Activated T-helper 2 cell treated with anti-CD3 and anti-CD28 coated beads, Interferon-gamma antibody, Interleukin-2, Interleukin-4, amounts not matched to agents 10 μg/mL and 5 μg/mL and 100 μg/mL, durations not matched to agents 14 hours and 24 hours and 36 hours (primary cell): ENCODE results near the gene STAC3. TPM values are rescaled to one million over a fixed set of nuclear protein-coding genes. Genes with fewer than 3 reads are reported as not detected.
A peak's percentile ranks its signal among the peaks of the same experiment; 100 is the strongest.
"Not testable (repeated sequence)": the region's sequence is repeated elsewhere in the genome, so short reads cannot be mapped to it uniquely, and the experiment has no call there.

ENCODE experiments used
- DNase-seq: peaks from one replicate; pipeline ENCODE4 v3.0.0; 2021; ENCODE audit warnings: low spot score
- H3K27ac Mint-ChIP-seq: one replicate; pipeline ENCODE4 v1.8.0; 2021; ENCODE audit warnings: mixed read lengths
- H3K27me3 Mint-ChIP-seq: one replicate; pipeline ENCODE4 v1.8.0; 2021; ENCODE audit warnings: low read depth, mixed read lengths
- H3K36me3 Mint-ChIP-seq: one replicate; pipeline ENCODE4 v1.8.0; 2021; ENCODE audit warnings: low read depth, mixed read lengths
- H3K4me1 Mint-ChIP-seq: one replicate; pipeline ENCODE4 v1.8.0; 2021; ENCODE audit warnings: low read depth, mixed read lengths
- H3K4me3 Mint-ChIP-seq: one replicate; pipeline ENCODE4 v1.8.0; 2021; ENCODE audit warnings: low read depth, mild to moderate bottlenecking, moderate library complexity, mixed read lengths
- H3K9me3 Mint-ChIP-seq: one replicate; pipeline ENCODE4 v1.8.0; 2021; ENCODE audit warnings: mixed read lengths
- intact Hi-C: fragments of 100-400 bp; cut with micrococcal nuclease; formaldehyde crosslinking; loops from one replicate; pipeline ENCODE4 v1.15.1; 2023
- total RNA-seq: library from RNA; stranded (reverse); gene quantifications from 2 replicates; pipeline ENCODE4 v1.2.3, GENCODE V29; 2022

Gene STAC3
- total RNA-seq = 5.6 and 6.1 TPM in 2 replicates

DNA sequence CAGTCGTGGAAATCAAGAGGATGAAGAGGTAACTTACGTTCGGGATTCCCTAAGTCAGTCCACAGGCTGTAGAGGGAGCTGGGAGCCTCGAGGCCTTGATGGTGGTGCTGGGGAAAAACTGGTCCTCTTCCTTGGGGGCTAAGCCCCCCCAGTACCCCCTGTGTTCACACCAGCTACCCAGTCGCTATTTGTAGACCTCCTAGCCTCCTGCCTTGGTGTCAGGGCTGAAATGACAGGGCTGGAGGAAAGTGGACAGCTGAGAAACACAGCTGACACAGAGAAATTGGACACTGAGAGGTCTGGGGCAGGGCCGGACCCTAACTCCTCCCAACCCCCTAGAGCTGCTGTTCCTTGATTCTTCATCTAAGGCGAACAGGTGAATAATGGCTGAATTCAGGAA is at the start of gene STAC3:
Gene STAC3 (minus strand): TSS at position 232 of the 400 bp plus-strand sequence. CDS start 1,551 bp downstream, outside the sequence.
- no peaks in the 10 kb centered on the region for H3K9me3 Mint-ChIP-seq
- no peaks in the 10 kb centered on the region for H3K27me3 Mint-ChIP-seq
- peaks cover 10% of the 10 kb centered on the region for H3K4me1 Mint-ChIP-seq
- no peak within 1 kb of the TSS for H3K4me3 Mint-ChIP-seq
- intact Hi-C loops = no loop called here
- peaks cover 11% of the 10 kb centered on the region for H3K36me3 Mint-ChIP-seq
- H3K27ac Mint-ChIP-seq = no peak within 1 kb of the TSS
- DNase-seq = no peak

DNA sequence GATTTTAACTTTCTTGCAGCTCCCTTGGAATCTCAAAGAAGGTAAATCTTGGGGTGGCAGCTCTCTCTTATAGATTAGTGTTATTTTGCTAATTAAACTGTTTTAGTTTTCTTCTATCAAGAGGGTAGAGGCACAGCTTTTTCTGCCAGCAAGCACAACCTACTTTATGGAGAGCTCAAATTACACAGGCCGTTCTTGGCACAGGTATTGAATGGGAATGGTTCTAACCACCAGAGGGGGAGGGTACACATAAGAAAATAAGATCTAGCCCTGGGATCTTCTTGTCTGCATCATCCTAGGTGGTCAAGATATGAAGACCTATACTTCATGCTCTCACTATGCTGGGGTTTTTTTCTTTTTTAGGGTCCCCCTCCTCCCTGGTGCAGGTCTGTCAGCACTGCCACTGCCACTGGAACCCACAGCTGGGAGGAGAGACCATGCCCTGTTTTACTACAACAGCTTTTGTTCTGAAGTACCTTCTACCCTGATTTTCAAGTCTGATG is 48.6 kb upstream of the STAC3 start:
- Mint-ChIP-seq H3K27ac (no peak overlapping the region), H3K4me1 (no peaks in the 10 kb centered on the region), H3K4me3 (no peak overlapping the region), H3K36me3 (peaks cover 52% of the 10 kb centered on the region), H3K9me3 (no peaks in the 10 kb centered on the region), H3K27me3 (no peaks in the 10 kb centered on the region)
- DNase-seq = no peak
- intact Hi-C loops = no loop called here

DNA sequence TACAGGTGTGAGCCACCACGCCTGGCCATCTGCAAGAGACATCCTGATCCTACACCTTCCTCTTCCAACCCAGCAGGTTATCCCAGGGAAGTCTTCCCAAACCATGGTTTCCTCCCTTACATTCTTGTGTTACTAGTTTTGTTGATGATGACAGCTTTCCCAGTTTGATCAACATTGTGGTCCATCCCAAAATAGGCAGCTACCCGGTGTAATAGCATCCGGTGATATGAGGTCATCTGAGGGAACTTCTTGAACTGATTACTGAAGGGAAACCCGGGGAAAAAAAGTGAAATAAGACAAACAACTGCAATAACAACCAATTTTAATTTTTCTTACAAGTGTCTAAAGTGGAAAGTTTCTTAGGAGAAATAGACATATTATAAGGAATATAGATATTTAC is 45.3 kb upstream of the STAC3 start:
- no peak for DNase-seq
- intact Hi-C loops = no loop called here
- Mint-ChIP-seq H3K4me1 (no peaks in the 10 kb centered on the region), H3K36me3 (peaks cover 53% of the 10 kb centered on the region), H3K27ac (no peak overlapping the region), H3K4me3 (no peak overlapping the region), H3K9me3 (no peaks in the 10 kb centered on the region), H3K27me3 (no peaks in the 10 kb centered on the region)

DNA sequence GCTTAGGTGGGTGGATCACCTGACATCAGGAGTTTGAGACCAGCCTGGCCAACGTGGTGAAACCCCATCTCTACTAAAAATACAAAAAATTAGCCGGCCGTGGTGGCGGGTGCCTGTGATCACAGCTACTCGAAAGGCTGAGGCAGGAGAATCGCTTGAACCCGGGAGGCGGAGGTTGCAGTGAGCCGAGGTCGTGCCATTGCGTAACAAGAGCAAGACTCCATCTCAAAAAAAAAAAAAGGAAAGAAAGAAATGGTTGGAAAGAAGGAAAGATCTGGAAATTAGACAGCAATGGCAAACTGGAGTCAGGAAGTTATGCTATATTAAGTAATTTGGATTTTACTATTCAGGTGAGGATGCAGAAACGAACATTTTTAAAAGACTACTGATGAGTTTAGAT is 31.1 kb upstream of the STAC3 start:
- H3K4me1 Mint-ChIP-seq = peaks cover 22% of the 10 kb centered on the region
- not testable (repeated sequence) for DNase-seq, H3K9me3 Mint-ChIP-seq, H3K27me3 Mint-ChIP-seq, H3K27ac Mint-ChIP-seq, H3K4me3 Mint-ChIP-seq
- intact Hi-C loops = loop anchor here (5.0 kb wide), 1 partner anchor 175 kb away; the partner anchor contains the start of genes GLI1 and INHBE
- H3K36me3 Mint-ChIP-seq = peaks cover 61% of the 10 kb centered on the region

DNA sequence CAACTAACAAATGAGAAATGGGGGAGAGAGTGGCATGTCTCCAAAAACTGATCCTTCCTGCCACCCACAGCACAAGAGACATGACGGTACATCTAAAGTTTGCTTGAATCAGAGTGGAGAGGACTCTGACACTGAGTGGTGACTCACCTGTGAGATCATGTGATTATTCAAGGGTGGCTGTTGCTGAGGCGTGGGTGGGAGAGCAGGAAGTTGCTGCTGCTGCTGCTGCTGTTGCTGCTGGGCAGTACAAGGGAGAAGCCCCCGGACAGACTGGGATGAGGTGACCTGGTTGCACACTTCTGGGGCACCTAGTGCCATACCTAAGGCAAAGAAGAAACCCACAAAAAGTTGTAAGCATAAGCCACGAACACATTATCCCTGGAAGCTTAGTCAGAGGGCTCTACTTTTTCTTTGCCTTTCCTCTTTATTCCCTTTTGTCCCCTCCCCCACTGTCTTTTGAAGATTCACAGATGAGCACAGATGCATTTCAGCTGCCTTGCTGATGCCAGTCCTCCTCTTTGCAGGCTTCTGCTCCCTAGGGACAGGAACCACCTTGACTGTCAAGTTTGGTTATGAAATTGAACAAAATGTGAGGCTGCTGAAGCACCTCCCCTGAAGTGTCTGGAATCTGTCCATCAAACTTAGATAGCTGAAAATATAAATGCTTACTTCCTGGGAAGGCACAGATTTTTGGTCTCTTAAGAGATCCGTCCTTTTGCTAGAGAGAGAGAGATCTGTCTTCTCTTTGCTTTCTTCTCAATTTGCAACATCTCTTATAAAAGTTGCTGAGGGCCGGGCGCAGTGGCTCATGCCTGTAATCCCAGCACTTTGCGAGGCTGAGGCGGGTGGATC is 29.4 kb upstream of the STAC3 start:
- no peaks in the 10 kb centered on the region for H3K27me3 Mint-ChIP-seq
- H3K4me3 Mint-ChIP-seq = peak overlapping the region; percentile 46
- peaks cover 57% of the 10 kb centered on the region for H3K36me3 Mint-ChIP-seq
- no peaks in the 10 kb centered on the region for H3K9me3 Mint-ChIP-seq
- peak overlapping the region; percentile 92 for H3K27ac Mint-ChIP-seq
- peak; percentile 68 for DNase-seq
- intact Hi-C loops = loop anchor here (5.0 kb wide), 1 partner anchor 177 kb away; the partner anchor contains the start of genes GLI1 and INHBE
- H3K4me1 Mint-ChIP-seq = peaks cover 23% of the 10 kb centered on the region

DNA sequence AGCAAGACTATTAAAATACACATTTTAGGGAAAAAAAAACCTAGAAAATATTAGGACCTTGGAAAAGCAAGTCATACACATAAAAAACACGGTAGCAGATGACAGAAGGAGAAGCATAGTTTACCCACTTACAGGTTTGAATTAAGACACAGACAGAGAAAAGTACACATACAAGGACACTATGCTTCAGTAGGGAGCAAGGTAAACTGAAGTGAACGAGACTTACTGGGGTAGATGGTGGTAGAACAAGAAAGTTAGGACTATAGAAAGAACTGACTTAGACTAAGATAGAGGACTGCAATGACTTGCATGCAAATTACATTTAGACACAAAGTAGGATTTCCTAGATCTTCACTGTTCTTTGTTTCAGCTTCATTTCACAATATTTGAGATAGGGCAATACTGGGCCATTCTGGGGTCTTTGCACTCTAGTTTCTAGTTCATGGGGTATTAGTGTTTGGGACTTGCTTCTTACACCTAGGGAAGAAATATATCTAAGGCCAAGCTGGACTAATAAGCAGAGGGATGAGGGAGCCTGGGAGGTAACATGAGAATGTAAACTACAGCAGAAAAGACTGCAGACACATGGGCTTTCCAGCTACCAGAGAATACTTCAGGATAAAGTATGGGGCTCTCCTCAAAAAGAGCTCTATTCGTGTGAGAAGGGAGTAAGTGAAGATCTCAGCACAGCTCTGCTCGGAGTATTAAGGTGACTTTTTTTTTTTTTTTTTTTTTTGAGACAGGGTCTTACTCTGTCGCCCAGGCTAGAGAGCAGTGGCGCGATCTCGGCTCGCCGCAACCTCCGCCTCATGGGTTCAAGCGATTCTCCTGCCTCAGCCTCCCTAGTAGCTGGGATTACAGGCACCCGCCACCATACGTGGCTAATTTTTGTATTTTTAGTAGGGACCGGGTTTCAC is 27.7 kb upstream of the STAC3 start:
- H3K27me3 Mint-ChIP-seq = no peaks in the 10 kb centered on the region
- H3K4me1 Mint-ChIP-seq = peaks cover 26% of the 10 kb centered on the region
- peaks cover 67% of the 10 kb centered on the region for H3K36me3 Mint-ChIP-seq
- peak overlapping the region; percentile 20 for H3K27ac Mint-ChIP-seq
- no peak for DNase-seq
- H3K9me3 Mint-ChIP-seq = no peaks in the 10 kb centered on the region
- H3K4me3 Mint-ChIP-seq = no peak overlapping the region
- intact Hi-C loops = no loop called here

DNA sequence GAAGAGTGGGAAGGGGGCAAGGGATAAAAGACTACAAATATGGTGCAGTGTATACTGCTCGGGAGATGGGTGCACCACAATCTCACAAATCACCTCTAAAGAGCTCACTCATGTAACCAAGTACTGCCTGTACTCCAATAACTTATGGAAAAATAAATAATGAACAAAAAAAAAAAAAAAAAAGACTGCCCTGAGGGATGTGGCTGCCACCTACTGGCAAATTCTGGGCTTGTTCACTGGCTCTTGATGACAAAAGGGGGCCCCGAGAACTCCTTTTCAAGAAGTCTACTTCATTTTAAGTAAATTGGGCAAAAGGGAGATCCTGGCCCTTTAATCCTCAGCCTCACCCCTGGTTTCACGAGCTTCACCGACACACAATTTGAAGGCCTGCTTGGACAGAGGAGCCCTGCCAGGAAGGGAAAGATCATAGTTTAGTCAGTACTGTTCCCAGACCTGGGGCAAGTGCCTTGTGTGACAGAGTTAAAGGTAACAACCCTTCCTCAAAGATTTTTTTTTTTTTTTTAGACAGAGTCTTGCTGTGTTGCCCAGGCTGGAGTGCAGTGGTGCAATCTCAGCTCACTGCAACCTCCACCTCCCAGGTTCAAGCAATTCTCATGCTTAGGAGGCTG is 26.1 kb upstream of the STAC3 start:
- no peaks in the 10 kb centered on the region for H3K9me3 Mint-ChIP-seq
- peaks cover 70% of the 10 kb centered on the region for H3K36me3 Mint-ChIP-seq
- H3K4me1 Mint-ChIP-seq = peaks cover 26% of the 10 kb centered on the region
- no peaks in the 10 kb centered on the region for H3K27me3 Mint-ChIP-seq
- no peak overlapping the region for H3K27ac Mint-ChIP-seq
- intact Hi-C loops = no loop called here
- no peak for DNase-seq
- no peak overlapping the region for H3K4me3 Mint-ChIP-seq

DNA sequence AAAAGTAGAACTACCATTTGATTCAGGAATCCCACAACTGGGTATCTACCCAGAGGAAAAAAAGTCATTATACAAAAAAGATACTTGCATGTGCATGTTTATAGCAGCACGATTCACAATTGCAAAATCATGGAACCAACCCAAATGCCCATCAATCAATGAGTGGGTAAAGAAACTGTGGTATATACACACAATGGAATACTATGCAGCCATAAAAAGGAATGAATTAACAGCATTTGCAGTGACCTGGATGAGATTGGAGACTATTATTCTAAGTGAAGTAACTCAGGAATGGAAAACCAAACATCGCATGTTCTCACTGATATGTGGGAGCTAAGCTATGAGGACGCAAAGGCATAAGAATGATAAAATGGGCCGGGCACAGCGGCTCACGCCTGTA is 25.2 kb upstream of the STAC3 start:
- peaks cover 26% of the 10 kb centered on the region for H3K4me1 Mint-ChIP-seq
- H3K27me3 Mint-ChIP-seq, DNase-seq, H3K9me3 Mint-ChIP-seq, H3K27ac Mint-ChIP-seq, intact Hi-C loops, H3K4me3 Mint-ChIP-seq: not testable (repeated sequence)
- H3K36me3 Mint-ChIP-seq = peaks cover 71% of the 10 kb centered on the region

DNA sequence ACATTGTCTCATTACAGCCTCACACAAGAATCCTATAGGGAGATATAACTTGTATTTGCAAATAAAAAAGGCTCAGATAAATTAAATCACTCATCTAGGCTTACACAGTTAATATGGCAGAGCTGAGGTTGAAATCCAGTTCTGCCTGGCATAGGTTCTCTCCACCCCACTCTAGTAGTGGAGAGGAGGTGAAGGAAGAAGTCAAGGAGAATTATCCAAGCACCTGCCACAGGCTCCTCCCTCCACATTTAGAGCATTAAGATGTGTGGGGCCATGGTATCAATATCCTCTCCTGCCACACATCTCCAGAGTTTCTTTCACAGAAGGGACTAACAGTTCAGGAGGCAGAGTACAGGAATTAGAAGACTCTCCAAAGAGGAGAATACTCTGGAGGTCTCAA is 22.5 kb upstream of the STAC3 start:
- no peak for DNase-seq
- H3K9me3 Mint-ChIP-seq = no peaks in the 10 kb centered on the region
- intact Hi-C loops = no loop called here
- peaks cover 67% of the 10 kb centered on the region for H3K36me3 Mint-ChIP-seq
- no peak overlapping the region for H3K4me3 Mint-ChIP-seq
- H3K27me3 Mint-ChIP-seq = no peaks in the 10 kb centered on the region
- no peak overlapping the region for H3K27ac Mint-ChIP-seq
- H3K4me1 Mint-ChIP-seq = peaks cover 6% of the 10 kb centered on the region

DNA sequence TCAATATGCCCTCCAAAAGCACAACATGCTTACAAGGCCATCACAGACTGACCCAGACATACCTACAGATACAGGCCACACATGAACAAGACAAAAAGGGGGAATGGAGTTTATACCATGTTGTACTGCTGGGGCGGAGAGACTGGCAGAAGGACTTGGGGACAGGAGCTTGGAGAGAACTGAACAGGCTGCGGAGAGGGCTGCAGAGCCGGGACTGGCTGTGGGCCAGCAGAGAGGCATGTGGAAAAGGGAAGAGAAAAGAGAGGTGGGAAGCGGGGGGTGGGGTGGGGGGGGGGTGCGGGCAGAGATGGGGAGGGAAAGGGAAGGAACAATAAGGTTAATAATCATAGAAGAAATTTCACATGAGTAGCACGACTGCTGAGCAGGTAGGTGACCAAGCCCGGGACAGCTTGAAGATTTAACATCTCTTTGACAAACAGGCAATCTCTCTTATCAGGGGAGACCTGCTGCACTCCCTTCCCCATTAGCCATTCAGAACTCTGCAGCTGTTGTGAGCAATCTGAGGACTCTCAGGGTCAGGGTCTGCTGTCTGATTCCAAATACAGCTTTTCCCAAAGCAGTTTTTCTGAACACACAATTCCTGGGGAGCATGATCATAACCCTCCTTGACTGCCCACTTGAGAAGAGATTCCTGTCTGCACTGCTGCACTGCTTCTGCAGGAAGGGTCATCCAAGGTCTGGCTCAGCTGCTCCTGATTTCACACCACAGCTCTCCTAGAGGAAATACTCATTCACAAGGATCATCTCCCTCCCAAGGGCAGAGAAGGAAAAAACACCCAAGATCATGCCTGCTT is 21.6 kb upstream of the STAC3 start:
- peaks cover 9% of the 10 kb centered on the region for H3K4me1 Mint-ChIP-seq
- no peaks in the 10 kb centered on the region for H3K9me3 Mint-ChIP-seq
- no peak overlapping the region for H3K4me3 Mint-ChIP-seq
- no peak for DNase-seq
- intact Hi-C loops = no loop called here
- no peaks in the 10 kb centered on the region for H3K27me3 Mint-ChIP-seq
- H3K36me3 Mint-ChIP-seq = peaks cover 67% of the 10 kb centered on the region
- no peak overlapping the region for H3K27ac Mint-ChIP-seq

DNA sequence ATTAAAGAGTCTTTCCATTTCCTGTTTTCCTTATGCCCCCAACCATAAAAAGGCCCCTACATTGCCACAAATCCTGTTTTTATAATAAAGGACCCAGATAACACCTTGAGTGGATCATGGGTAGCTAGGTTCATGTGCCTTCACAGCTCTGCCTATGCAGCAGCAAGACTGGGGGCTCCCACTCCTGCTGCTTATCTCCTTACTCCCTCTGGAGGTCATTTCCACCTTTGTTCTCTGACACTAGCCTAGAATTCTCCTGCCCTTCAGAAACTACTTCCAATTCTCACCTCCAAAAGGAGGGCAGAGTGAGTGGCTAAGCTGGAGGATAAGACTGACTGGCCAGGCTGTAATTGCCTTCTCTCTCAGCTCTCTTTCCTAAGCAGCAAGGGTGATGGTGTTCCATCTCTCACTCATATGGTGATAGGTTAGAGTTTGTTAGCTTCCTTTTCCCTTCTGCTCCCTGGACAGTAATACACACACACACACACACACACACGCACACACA is 20.0 kb upstream of the STAC3 start:
- Mint-ChIP-seq H3K9me3 (no peaks in the 10 kb centered on the region), H3K27ac (no peak overlapping the region), H3K27me3 (no peaks in the 10 kb centered on the region), H3K36me3 (peaks cover 67% of the 10 kb centered on the region), H3K4me3 (no peak overlapping the region), H3K4me1 (peaks cover 9% of the 10 kb centered on the region)
- no peak for DNase-seq
- intact Hi-C loops = no loop called here

DNA sequence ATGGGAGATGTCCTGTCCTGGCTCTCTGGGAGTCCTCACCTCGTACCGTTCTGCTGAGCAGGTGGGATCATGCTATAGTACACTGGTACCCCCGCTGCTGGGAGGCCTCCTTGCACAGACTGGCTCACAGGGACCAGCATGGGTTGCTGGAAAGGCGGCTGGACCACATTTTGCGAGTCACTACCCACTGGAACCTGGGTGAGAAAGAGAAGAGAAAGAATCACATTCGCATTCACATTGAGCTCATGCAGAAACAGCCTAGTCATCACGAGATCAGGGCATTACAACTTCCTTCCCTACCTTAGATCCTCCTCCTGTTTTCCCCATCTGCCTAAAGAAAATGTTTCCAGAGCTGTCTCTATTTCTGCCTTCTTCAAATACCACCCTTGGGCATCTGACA is 17.3 kb upstream of the STAC3 start:
- no peaks in the 10 kb centered on the region for H3K27me3 Mint-ChIP-seq
- intact Hi-C loops = no loop called here
- H3K27ac Mint-ChIP-seq = peak overlapping the region; percentile 54
- no peaks in the 10 kb centered on the region for H3K9me3 Mint-ChIP-seq
- peaks cover 53% of the 10 kb centered on the region for H3K36me3 Mint-ChIP-seq
- H3K4me1 Mint-ChIP-seq = peaks cover 7% of the 10 kb centered on the region
- no peak for DNase-seq
- H3K4me3 Mint-ChIP-seq = no peak overlapping the region
